ENCODE data around the gene SEC24C.
"Not testable (repeated sequence)": the region's sequence is repeated elsewhere in the genome, so short reads cannot be mapped to it uniquely, and the experiment has no call there.

The SEC24C gene

DNA sequence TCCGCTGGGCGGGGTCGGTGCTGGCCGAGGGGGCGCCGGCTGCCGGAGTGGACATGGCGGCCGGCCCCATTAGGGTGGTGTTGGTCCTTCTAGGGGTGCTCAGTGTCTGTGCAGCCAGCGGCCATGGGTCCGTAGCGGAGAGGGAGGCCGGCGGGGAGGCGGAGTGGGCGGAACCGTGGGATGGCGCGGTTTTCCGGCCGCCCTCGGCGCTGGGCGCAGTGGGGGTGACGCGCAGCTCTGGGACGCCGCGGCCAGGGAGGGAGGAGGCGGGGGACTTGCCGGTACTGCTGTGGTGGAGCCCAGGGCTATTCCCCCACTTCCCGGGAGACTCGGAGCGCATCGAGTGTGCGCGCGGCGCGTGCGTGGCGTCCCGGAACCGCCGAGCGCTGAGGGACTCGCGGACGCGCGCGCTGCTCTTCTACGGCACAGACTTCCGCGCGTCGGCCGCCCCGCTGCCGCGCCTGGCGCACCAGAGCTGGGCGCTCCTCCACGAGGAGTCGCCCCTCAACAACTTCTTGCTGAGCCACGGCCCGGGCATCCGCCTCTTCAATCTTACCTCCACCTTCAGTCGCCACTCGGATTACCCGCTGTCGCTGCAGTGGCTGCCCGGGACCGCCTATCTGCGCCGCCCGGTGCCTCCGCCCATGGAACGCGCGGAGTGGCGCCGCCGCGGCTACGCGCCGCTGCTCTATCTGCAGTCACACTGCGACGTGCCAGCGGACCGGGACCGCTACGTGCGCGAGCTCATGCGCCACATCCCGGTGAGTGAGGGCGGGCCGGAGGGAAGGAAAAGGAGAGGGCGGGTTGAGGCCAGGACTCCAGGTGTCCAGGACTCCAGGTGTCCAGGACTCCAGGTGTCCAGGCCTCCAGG, 28.3 kb downstream of the SEC24C start:
- DNase-seq (ENCODE audit: low read depth), result peak; percentile 72

GRCh38 chr10:73773152-73773879, 29.1 kb downstream of the SEC24C start:
- no peak for DNase-seq (ENCODE audit: low read depth)

DNA sequence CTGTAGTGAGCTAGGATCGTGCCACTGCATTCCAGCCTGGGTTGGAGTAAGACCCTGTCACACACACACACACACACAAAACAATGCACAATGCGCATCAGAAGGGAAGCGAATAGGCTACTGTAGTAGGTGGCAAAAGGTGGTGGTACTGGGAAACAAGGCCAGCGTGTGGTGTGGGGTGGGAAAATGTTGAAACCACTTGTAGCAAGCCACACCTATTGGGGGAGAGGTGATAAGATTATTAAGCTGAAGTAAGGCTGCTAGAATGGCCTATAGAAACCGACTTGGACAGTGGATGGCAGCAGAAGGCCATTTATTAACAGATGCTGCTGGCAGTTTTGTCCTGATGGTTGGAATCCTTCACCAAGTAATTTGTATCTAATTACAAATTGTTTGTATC, 30.5 kb downstream of the SEC24C start:
- DNase-seq (ENCODE audit: low read depth), result no peak

- DNase-seq (ENCODE audit: low read depth), result no peak
Measured at GRCh38 chr10:73779018-73779417, 34.8 kb downstream of the SEC24C start.

DNA sequence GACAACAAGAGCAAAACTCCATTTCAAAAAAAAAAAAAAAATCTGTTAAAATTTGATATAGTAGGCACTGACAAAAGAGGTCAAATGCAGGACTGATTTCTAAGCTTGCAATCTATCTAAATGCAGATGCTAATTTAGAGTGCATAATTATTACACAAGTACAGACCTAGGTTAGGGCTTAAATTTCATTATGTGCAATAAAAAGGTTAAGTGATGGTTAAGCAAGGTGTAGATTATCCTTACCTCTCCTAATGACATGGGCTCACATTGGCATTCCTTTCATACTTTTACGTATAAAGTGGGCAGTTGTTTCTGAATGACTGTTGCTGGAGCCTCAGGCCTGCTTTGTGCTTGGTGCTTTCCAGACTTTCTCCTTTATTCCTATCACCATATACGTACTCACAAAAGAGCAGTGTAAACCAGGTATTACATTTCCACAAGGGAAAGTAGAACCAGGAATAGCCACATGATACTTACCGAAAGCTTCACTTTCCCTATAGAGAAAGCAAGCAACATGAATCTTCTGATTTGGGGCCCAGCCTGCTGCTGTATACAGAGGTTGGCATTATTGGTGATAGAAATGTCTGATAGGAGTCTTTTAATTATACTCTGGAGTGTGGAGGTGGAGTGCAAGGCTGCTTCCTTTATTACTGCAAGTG, 35.5 kb downstream of the SEC24C start:
- no peak for DNase-seq (ENCODE audit: low read depth)

DNA sequence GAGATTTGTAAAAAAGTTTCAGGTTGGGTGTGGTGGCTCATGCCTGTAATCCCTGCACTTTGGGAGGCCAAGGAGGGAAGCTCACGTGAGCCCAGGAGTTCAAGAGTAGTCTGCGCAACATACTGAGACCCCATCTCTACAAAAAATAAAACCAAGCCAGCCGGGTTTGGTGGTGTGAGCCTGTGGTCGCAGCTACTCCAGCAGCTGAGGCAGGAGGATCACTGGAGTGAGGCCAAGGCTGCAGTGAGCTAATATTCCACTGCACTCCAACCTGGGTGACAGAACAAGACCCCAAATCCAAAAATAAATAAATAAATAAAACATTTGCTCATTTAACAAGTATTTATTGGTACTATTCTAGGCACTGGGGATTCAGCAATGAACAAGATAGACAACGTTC, 36.1 kb downstream of the SEC24C start:
- no peak for DNase-seq (ENCODE audit: low read depth)

GRCh38 chr10:73780966-73781365, 36.8 kb downstream of the SEC24C start:
- DNase-seq (ENCODE audit: low read depth), result no peak

DNA sequence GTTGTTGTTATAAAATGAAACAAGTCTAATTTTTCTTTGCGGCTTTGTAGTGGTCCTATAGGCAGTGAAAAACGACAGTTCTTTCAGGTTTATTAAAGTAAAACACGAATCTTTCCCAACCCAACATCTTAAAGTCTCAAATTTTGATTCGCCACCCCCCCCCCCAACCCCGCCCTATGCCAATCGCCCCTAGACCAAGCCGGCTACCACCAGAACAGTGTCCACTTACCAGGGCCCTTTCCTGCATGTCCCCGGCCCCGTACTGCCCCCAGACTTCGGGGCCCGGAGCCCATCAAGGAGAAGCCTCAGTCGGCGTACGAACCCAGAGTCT, 37.3 kb downstream of the SEC24C start:
- DNase-seq (ENCODE audit: low read depth), result no peak

GRCh38 chr10:73781879-73782748, 37.9 kb downstream of the SEC24C start, which contains the start of gene CHCHD1:
Gene CHCHD1 (plus strand): TSS chr10:73782048. CDS start chr10:73782076, 28 bp downstream.
- peak; percentile 85 for DNase-seq (ENCODE audit: low read depth)

DNA sequence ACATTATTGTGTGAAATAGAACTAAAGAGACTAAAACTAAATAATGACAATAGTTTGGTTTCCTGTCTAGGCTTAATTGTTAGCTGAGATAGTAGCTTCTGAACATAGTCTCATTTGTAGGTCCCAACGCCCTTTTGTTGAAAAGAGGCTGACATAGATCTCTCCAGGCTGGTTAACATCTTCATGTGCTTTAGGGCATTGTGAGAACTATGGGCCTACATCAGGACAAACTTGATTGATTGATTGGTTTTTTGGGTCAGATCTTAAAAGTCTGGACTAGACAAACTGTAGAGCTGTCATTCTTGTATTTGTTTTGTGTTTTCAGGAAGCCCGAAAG, 38.5 kb downstream of the SEC24C start:
- no peak for DNase-seq (ENCODE audit: low read depth)

- peak; percentile 79 for DNase-seq (ENCODE audit: low read depth)
Measured at GRCh38 chr10:73785211-73785720, 41.1 kb downstream of the SEC24C start, which contains the start of gene ZSWIM8. Gene ZSWIM8 (plus strand): TSS chr10:73785606. CDS start chr10:73785879, 273 bp downstream.

GRCh38 chr10:73785721-73786511, 41.7 kb downstream of the SEC24C start:
- peak; percentile 24 for DNase-seq (ENCODE audit: low read depth)

DNA sequence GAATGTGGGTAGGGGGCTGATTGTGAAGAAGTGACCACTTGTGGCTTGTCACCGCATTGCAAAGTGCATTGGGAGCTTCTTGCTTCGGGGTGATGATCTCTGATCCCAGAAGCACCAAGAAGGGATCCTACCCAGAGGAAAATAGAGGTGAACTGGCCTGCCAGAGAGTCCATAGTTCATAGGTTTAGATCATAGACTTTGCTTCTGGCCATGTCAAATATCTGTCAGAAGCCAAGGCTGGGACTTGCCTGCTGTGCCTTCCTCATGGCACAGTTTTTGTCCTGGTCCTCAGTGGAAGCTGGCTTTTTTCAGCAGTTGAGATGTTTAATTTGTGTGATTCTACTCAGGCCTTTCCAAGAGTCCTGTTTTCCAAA, 42.3 kb downstream of the SEC24C start:
- no peak for DNase-seq (ENCODE audit: low read depth)

DNA sequence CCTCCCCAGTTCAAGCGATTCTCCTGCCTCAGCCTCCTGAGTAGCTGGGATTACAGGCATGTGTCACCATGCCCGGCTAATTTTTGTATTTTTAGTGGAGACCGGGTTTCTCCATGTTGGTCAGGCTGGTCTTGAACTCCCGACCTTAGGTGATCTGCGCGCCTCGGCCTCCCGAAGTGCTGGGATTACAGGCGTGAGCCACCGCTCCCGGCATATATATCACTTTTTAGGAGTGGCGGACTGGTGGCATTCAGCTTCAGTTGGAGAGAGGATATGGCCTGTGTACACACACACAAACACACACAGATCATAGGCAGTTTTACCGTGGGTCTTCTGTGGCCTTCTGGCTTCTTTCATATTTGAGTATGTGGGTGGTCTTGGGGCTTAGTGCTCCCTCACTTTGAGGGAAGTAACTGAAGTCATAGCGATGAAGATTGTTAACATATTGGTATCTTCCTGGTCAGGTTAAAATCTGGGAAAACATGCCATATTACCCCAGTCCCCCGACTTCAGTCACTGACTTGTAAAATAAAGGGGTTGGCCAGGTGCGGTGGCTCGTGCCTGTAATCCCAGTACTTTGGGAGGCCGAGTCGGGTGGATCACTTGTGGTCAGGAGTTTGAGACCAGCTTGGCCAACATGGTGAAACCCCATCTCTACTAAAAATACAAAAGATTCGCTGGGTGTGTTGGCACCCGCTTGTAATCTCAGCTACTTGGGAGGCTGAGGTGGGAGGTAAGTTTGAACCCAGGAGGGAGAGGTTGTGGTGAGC, 43.0 kb downstream of the SEC24C start:
- DNase-seq (ENCODE audit: low read depth), result not testable (repeated sequence)

DNA sequence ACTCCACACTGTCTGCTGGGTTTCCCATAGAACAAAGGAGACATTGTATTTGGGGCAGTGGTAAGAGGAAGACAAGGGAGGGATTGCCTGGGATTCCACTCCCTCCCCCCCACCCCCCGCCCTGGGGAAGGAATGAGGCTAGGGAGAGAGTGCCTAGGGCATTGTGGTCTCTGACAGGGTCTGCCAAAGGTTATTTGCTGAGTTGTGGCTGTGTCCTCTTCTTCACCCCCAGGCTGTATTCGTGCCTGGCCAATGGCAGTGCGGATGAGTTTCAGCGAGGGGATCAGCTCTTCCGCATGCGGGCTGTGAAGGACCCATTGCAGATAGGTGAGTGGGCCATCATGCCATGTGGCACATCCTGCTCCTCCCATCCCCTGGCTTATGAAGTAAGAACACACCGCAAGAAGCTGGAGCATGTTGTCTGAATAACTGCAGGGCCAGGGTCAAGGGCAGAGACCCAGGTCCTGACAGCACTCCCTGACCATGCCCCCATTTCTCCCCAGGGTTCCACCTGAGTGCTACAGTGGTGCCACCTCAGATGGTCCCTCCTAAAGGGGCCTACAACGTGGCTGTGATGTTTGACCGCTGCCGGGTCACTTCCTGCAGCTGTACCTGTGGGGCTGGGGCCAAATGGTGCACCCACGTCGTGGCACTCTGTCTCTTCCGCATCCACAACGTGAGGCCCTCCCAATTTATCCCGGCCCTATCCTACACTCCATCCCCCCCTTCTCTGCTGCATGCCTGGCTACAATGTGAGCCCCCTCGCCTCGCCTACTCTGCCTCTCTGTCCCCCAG, 44.9 kb downstream of the SEC24C start:
- DNase-seq (ENCODE audit: low read depth), result no peak

- DNase-seq (ENCODE audit: low read depth), result no peak
Measured at GRCh38 chr10:73789659-73790055, 45.5 kb downstream of the SEC24C start.

DNA sequence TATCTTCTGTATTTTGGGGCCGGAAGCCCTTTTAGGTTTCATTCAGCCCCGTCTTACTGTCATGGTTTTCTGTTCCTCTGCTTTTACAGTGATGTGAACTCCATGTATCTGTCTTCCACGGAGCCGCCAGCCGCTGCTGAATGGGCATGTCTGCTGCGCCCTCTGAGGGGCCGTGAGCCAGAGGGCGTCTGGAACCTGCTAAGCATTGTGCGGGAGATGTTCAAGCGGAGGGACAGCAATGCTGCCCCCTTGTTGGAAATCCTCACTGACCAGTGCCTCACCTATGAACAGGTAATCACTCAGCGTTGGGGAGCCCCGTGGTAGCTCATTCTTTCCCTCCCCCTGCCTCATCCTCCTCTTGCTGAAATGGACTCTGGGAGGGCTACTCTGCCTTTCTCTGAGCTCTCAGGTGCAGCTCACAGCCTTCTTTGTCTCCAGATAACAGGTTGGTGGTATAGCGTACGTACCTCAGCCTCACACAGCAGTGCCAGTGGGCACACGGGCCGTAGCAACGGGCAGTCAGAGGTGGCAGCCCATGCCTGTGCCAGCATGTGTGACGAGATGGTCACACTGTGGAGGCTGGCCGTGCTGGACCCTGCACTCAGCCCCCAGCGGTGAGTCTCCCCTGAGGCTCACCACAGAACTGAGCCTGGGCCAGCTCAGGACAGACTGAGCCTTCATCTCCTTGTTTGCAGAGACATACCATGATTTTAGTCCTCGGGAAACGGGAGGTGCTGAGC, 46.9 kb downstream of the SEC24C start:
- no peak for DNase-seq (ENCODE audit: low read depth)

DNA sequence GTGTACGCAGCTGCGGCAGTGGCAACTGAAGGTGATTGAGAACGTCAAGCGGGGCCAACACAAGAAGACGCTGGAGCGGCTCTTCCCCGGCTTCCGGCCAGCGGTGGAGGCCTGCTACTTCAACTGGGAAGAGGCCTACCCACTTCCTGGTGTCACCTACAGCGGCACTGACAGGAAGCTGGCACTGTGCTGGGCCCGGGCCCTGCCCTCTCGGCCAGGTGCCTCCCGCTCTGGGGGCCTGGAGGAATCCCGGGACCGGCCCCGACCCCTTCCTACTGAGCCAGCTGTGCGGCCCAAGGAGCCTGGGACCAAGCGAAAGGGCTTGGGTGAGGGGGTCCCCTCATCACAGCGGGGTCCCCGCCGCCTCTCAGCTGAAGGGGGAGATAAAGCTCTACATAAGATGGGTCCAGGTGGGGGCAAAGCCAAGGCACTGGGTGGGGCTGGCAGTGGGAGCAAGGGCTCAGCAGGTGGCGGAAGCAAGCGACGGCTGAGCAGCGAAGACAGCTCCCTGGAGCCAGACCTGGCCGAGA, 47.8 kb downstream of the SEC24C start:
- DNase-seq (ENCODE audit: low read depth), result no peak
